GM21423 (cell line): ENCODE results near the gene EPHA4.

ENCODE experiments used
- ATAC-seq: cut with Tn5 transposase; IDR thresholded peaks from one replicate; pipeline ENCODE4 v1.9.1; 2021; ENCODE audit warnings: mild to moderate bottlenecking, moderate library complexity; ENCODE audit not compliant: unreplicated experiment

EPHA4 gene

DNA sequence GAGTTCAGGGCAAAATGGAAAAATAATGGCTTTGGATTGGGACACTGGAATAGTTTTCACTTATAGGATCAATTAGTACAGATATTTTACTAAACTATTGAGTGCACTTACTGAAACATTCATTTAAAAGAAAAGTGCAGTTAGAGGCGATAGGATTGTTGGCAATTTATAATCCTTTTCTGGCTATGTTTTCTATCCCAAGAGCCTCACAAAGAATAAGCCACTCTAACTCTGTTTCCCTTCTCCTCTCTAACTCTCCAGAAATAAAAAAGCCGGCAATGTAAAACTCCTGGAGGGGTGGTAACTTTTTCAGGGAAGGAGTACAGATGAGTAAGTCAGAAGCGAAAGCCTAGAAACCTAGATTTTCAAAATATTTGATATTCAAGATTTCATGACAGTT, 91.3 kb downstream of the EPHA4 start:
- no peak for ATAC-seq

DNA sequence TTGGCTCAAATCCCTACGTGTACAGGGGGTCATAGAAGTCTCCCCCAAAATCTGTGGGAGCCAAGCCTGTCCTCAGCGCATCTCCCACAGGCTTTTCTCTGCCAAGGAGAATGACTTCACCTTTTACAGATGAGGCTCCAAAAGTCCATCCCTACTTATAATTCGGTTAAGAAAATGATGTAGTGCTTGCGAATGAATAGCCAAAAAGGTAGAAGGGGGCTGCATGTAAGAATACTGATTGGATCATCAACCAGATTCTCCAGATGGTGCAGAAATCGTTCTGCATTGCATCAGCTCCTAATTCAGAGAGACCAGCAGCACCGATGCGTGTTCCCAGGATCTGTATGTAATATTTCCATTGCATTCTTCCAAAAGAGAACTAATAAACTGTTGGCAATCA, 91.9 kb downstream of the EPHA4 start:
- ATAC-seq, result no peak

DNA sequence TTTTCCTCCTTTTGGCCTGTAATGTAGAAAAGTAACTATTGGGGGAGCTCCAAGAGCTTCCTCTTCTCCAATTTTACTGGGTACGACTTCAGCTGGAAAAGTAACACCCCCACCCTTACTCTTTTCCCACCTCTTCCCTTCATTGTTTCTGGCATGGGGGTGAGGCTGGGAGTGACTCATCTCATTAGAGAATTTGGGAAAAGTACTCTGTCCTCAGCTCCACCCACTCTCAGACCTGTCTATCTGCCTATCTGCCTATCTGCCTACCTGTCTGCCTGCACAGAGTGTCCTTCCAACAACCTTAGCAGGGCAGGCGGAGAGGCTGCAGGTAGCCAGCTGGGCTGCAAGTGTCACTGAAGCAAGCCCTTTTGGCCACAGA, 93.6 kb downstream of the EPHA4 start:
- no peak for ATAC-seq

DNA sequence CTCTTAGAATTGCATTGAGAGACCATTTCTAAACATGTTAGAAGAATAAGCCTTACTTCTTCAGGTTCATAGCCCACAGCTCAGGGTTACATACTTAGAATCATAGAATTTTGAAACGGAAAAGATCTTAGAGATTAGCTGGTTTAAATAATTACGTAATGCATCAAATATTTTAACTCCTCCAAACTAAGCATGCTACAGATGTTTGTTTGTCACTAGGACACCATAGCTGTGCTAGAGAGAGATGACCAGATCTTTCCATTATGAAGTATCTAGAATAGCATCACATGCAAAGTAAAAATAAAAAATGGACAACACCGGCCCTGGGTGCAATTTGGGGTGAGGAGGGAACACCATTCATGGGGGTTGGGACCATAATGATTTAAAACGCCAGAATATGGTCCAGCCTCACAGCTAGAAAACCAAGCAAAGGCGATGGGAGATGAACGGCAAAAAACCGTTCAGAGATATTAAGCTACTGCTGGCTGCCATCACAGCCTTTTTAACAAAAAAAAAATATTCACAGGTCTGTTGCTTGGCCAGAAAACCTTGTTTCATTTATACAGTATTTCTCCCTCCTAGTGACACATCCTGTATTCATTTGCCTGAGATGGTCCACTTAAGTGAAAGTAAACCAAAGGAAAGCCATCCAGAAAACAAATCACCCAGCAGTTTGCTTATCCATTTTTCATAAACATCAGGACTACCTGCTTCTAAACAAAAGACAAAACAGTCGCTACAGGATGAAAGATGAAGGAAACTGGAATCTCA, 94.2 kb downstream of the EPHA4 start:
- no peak for ATAC-seq

DNA sequence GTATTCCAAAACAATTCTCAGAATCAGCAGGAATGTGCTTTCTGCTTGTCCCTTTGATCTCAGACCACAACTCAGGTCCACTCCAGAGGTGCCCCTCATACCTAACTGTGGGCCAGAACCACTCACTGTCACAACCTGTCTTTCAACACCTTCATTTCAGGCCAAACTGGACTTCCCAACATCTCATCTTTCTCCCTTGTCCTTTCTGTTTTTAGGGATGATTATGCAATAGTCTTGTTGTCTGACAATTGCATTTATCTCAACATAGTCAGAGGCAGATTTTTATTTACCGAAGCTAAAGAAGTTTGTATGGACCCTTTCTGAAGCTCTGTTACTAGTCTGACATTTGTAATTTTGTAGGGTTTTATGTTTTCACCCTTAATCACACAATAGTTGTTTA, 95.9 kb downstream of the EPHA4 start:
- no peak for ATAC-seq

DNA sequence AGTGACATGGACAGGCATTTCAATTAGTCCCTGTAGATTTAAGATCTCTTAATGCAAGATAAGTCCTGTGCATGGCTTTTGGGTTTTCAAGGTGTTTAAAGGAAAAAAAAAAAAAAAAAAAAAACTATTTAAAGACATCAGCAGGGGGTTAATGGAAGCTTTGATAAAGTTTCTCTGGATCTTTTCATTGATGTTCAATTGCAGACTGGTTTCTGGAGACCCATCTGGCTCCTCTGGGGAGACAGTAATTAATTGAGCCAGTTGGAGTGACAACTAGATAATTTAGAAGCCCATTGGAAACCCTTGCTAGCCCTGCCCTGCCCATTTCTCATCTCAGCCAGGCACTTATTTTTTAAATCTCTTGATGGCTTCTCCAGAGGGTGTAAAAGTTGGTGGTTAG, 98.7 kb downstream of the EPHA4 start:
- ATAC-seq, result no peak

DNA sequence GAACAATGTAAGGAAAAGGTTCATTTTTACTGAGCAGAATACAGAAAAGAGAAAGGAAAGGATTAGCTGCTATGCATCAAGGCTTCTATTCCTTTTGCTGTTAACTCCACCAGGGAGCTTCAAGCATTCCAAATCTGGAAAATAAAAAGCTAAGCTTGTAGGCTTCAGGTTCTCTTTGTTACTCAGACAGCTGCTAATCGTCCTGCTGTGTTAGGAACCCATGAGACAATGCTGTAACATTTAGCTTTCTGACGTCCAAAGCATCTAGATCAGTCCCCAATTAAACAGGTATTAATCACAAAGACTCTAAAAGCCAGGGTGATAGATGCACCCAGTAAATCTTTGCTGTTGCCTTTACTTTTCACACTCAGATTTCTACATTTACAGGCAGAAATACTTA, 103.8 kb downstream of the EPHA4 start:
- ATAC-seq, result no peak

DNA sequence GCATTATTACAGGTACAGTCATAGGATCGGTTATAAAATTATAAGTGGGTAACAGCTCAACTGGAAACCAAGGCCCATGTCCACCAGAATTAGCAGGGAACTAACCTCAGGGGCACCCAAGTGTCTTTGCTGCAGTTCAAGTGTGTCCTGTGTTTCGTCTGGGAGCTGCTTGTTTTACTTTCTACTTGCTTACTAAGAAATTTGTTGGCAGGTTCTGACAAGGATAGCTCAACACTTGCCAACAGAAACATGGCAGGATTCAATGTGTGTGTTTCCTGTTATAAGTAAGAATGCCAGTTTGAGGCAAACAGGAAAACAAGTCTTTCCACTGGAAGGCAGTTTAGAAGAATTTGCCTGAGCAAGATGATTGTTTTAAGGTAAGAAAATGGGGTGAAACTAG, 104.5 kb downstream of the EPHA4 start:
- ATAC-seq, result no peak

DNA sequence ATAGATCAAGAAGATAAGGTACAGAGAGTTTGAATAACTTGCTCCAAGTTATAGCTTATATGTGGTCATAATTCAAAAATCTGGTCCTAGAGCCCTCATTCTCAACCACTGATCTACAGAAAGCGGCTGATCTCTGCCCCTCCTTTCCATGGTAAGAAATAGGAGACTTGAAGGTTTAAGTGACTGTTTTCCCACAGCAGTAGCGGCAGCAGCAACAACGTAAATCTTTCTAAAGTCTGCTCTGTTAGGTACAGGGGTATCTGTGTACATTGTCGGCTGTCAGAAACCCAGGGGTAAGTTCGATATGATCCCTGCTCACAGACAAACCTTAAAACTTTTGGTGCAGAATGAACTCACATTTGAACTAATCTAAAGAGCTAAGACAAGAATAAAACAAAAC, 105.4 kb downstream of the EPHA4 start:
- no peak for ATAC-seq

DNA sequence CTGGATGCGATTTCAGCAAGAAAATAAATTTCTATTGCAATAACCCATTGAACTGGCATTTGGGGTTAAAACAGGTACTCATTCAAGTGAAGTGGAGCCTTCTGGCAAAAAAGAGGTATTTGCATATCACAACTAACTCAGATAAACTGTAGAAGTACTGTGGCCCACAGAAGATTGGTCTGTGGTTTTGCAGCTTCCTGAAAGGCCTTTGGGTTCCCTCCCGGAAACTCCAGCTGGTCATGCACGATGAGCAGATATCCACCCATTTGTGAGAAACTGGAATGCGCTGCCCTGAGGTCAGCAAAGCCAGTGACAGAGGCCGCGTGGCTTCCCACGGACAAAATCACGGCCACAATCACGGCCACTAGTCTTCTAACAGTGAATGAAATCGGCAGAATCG, 106.3 kb downstream of the EPHA4 start:
- ATAC-seq, result peak; percentile 87

DNA sequence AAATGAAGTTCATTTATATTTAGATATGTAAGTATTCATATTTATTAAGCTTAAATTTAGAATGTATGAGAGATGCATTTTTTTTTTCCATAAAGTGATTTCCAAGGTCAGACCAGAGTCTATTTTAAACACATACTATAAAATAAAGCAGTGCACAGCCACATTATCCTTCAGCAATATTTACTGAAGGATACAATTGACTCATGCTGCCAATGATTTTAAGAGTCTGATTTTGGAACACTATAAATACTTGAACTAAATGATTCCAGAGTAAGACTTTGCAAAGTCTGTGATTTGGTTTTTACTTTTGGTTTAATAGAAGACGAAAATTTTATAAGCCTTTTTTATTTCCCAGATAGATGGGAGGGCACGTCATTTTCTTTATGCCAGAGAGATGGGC, 107.1 kb downstream of the EPHA4 start:
- ATAC-seq, result no peak

DNA sequence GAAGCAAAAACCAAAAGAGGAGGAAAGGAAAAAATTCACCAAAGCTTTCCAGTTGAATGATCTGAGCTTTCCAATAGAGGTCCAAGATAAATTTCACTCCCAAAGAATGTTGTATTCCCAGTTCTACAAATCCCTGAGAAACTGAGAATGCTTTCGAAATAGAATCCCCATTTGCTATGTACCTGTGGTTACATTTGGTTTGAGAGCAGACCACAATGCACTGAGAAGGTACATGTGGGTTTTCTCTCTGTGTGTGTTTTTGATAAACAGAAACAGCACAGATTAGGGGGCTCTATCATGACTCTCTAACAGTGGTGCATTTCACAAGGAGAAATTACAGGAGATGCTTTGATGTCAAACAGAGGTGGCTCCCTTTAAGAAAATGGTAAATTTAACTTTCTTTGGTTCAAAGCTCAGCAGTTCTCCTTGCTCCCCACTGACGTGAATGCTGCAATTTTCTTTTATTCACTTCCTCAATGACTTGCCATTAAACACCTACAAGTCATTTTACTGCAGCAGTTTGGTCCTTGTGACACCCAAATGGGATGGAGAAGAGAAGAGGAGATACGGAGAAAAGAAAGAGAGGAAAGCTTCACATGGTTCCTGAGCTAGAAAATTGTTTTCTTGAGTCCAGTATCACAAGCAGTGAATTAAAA, 108.7 kb downstream of the EPHA4 start:
- ATAC-seq, result no peak

DNA sequence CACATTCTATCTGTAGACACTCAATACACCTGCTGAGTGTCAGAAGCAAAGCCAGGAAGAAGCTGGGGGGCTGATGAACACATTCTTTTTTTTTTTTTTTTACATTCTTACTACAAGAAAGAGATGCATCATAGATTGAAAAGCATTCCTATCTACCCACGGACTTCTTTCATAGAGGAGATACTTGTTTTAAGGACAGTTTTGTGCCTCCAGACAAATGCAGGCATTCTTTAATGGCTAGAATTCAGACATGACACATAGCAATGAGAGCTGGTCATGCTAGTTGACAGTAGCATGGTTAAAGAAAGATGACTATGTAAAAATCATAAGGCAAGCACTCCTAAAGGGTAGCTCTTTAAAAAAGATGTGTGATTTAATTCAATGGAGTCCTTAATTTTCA, 110.2 kb downstream of the EPHA4 start:
- no peak for ATAC-seq

DNA sequence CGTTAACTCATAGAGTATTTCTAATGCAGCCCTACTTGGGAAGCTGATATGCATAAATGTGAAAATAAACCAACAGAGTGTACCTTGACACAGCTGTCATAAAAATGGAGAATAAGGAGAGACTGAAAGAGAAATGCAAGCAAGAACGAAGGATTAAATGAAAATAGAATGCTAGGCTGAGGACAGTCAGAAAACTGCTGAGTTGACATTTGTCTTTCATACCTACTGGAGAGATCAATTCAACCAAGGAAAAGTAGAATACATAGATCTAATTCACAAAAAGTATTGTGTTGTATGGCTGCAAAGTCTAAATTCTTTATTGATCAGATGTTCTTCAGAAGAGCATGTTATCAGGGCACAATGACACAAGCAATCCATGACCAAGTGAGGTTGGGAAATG, 112.0 kb downstream of the EPHA4 start:
- ATAC-seq, result no peak

DNA sequence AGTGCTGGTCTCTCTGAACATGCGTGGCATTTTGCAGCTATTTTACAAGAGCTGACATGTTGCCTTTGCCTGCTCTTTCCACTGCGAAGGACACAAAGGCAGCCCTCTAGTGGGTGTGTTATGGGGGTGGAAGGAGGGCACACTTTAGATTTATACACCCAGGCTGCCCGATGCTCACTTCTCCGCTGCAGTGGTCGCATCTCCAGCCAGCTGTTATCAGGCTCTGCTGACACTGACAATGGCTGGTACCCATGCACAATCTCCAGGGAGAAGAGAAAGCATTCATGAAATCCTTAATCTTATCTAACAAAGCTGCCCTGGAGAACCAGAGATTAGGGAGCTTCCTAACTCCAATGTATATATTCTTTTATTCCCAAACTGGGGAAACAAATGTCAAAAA, 113.5 kb downstream of the EPHA4 start:
- ATAC-seq, result no peak

DNA sequence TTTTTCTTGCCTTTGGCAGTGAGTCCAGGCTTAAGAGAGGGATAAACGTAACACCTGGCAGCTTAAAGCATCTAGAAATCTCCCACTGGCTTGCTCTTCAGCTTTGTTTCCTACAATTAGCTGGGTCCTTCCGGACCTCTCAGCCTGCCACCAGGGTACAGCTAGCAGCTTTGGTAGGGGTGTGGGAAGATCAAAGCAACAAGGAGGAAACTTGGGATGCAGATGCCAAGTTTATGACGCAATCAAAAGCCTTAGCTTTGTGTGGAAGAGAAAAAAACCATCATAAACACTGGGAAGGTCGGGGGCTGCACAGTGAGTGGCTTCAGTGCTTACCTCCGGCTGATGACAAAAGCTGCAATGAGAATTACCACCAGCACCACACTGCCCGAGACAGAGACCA, 116.9 kb downstream of the EPHA4 start:
- ATAC-seq, result no peak

DNA sequence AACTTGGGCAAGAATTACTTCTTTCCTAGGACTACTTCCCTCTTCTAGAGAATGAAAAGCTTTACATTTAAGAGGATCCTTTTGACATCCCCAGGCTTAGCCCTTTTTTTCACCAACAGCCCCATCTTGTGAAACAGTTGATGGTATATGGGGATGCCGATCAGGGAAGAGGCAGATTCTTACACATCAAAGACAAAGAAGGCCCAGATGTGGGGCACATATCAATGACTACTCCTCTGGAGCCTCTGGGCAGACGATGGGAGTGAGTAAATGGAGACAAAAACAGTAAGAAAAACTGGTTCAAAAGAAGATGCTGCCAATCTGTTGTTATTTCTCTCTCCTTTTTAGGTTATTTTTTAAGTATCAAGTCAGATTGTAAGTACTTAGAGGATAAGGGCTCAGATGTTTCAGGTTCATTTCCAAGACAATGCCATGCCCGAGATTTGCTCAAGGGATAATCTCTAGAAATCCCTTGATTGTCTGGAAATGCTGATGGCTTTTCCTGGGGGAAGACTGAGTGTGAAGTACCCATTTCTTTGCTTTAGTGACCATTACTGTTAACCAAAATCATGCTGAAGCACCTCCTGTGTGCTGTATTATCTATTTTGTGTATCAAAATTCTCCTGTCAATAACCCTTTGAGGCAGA, 117.5 kb downstream of the EPHA4 start:
- ATAC-seq, result no peak

DNA sequence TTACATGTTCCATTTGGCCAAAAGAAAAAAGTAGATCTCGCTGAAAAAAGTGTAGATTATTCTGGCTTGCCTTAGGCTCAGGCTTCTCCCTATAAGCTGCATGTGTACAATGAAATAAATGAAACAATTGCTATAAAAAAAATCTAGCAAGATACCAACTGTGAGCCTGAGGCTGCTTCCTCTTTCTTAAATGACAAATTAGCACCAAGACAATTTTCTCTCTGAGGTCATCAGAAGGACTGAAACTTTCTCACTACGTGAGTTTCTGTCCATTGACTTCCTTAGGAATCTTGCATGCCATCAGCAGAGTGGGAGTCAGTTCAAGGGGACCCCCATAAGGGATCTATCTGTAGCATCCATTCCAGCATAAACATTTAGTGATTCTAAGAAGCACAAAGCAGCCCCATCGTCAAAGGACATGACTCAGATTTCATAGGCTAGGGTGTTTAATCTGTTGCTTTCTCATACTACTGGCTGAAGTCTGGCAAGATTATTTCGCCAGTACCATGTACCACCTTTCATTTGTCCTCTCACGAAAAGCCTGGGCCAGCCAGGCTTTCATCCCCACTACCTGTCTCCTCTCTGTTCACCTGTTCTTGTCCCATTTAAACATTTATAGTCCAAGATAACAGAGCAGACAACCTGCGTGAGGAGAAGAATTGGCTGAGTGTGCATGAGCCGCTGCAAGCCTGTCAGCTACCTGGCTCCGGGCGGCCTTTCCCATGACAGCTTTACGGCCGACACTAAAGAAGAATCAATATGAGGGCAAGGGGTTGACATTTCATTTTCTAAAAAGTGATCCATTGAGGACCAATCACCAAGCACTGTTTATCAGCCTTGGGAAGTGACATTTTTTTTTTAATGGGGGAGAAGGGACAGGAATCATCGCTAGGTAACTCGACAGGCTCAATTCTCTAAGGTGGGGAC, 120.0 kb downstream of the EPHA4 start:
- ATAC-seq, result no peak

DNA sequence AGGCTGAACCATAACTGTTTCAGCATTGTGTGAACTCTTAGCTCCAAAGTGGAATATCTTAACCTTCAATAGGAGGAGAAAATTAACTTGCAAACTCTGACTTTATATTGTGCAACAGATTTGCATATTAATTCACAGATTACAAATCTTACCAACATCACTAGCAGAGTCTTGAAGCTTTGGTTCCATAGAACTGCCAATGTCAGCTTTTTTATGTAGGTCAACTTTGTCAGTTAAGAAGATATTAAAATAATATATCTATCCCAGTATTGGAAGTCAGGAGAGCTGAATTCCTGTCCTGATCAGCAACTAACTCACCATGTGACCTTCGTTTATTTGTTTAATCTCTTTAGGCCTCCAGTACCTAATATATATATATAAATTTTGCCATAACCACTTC, 121.8 kb downstream of the EPHA4 start:
- no peak for ATAC-seq

DNA sequence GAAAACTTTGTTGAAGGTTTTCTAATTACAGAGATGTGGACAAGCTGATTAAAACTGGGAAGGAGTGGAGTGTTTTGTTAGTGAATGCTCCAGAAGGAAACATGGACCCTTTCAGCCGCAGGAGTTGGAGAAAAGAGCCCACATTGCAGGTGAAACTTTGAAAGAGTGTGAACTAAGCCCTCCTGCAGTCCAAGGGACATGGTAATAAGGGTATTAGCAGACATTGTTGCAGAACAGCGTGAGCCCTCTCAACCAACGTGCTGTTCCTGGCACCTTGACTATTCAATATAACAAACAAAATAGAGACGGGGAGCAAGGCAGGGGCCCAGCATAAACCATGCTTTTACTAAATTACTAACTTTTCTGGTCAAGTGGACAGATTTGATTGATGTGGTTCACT, 122.7 kb downstream of the EPHA4 start:
- ATAC-seq, result no peak

DNA sequence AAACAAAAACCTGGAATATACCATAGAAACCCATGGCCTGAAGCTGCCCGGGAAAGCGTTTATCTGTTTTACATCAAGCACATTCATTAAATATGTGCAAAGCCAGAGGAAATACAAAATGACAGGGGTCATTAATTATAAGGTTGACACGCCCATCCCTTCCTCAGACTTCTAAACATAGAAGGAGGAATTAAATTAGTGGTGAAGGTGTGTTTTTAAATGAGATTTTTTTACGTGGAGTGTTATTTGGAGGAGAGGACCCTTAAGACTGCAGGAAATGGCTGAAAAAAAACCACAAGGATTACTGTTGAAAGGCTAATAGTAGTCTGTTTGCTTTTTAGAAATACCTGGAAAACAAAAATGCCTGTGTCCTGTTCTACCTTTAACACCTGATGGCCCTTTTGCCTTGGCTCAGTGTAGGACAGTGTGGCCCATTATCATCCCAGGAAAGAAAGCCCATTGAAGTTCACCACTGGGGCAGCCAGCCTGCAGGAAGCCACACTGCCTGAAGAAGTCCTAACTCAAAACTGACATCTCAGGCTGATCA, 123.2 kb downstream of the EPHA4 start:
- no peak for ATAC-seq
